ENCODE measurements around the gene VAV1. TPM values are rescaled to one million over a fixed set of nuclear protein-coding genes. Genes with fewer than 3 reads are reported as not detected.

Gene VAV1
- total RNA-seq, 1 donor from 2014 or later, result 3.1 TPM

DNA sequence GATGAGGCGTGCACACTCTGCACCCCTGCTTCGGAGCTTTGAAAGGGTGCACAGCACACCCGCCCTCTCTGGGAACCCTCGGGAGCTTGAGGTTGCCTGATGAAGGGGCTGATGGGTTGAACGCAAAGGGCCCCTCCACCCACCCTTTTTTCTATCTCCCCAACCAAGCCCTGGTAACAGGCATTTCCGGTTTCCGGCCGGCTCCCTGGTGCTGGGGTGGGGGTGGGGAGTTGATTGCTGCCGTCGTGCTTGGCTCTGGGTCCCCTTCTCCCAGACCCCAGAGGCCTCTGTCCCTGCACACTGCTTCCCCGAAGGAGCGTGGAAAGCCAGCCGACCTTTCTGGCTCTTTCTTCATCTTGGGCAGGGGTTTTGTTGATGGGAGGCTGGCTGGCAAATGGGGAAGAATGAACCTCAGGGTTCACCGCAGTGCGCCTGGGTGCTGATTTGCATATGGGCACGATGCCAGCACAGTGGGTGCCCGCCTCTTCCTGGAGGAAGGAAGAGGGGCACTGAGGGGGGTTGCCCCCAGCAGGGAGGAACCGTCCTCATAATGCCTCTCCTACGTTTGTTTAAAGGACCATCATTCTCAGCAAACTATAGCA is 29.1 kb downstream of the VAV1 start:
- intact Hi-C loops (cut with DNase I), result no loop called here
- ATAC-seq, result peak; percentile 85
- peak; percentile 89 for DNase-seq (ENCODE audit: missing footprints)

DNA sequence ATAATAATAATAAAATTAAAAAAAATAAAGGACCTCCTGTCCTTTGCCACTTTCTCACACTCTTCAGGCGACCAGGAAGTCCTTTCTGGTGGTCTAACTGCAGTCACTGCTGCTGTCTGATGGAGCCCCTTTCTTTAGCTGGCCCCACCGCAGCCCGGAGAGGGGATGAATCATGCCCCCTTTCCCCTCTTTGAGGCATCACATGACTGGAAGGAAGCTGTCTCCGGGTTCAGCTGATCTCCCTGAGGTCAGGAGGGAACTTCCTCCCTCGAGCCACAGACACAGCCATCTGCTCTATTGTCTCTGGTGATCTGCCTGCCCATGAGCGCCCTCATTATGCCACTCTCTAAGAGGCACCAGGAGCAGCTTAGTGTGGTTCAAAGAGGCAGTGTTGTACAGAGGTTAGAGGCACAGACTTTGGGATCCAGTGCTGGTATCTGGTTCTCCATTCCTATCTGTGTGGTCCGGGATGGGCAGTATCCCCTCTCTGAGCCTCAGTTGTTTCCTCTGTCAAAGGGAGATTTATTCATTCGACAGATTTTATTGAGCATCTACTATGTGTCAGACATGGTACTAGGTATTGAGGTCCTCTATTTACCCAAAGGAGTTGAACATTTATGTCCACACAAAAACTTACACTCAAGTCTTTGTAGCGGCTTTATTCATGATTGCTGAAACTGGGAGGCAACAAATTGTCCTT is 30.0 kb downstream of the VAV1 start:
- ATAC-seq (peak; percentile 81), DNase-seq (ENCODE audit: missing footprints) (no peak)
- intact Hi-C loops (cut with DNase I), result no loop called here

DNA sequence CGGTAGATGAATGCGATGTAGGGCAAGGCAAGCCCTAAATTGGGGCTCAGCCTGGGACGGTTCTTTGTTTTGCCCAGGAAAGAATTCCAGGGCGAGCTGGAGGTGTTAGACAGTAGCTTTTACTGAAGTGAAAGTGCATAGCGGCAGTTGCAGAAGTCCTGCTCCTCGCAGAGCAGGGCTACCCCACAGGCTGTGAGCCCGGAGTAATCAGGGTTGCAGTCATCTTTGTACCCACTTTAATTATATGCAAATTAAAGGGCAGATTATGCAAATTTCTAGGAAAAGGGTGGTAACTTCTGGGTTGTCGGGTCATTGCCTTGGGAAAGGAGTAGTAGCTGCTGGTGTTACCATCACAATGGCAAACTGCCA is 30.5 kb downstream of the VAV1 start:
- intact Hi-C loops (cut with DNase I), result no loop called here
- ATAC-seq, result no peak

DNA sequence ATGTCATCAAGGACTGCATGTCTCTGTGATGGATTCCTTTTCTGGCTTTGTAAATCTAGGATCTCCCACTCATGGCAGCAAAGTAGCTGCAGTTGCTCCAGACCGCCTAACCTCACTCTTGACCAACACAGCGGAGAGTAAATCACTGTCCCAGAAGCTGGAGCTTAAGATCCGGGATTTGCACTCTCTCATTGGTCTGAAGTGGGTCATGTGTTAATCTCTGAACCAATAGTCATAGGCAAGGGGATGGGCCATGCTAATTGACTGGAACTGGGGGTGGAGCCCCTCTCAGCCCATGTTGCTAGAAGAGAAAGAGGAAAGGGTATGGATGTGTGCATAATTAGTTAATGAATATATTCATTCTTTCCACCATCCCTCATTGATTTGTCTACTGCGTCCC is 34.0 kb downstream of the VAV1 start:
- intact Hi-C loops (cut with DNase I), result no loop called here
- ATAC-seq, result no peak
- no peak for DNase-seq (ENCODE audit: missing footprints)

More for the DNA sequence above, 30.5 kb downstream of the VAV1 start:
- DNase-seq (ENCODE audit: missing footprints), result no peak

DNA sequence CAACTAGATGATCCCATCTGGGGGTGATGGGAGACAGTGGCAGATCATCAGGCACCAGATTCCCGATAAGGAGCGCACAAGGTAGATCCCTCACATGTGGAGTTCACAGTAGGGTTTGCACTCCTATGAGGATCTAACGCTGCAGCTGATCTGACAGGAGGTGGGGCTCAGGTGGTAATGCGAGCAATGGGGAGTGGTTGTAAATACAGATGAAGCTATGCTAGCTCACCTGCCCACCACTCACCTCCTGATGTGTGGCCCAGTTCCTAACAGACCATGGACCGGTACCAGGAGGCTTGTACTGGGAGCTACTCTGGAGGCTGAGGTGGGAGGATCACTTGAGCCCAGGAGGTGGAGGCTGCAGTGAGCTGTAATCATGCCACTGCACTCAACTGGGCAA is 34.8 kb downstream of the VAV1 start:
- intact Hi-C loops (cut with DNase I), result no loop called here
- ATAC-seq (no peak), DNase-seq (ENCODE audit: missing footprints) (no peak)

DNA sequence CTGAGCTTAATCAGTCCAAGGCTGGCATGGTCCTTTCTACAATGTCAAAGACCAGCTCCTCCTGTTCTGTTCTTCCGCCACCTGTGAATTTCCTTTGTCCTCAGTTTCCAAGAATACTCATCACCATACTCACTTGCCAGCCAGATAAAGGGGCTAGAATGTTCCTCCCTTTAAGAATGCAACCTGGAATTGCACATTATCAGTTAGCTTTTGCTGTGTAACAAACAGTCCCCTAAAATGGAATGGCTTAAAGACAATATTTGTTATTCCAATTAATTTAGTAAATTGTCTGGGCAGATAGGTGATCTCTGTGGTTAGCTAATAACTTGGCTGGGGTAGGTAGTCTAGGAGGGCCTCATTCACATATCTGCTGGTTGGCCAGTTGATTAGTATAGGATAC is 36.0 kb downstream of the VAV1 start:
- DNase-seq (ENCODE audit: missing footprints) (no peak), ATAC-seq (no peak)
- intact Hi-C loops (cut with DNase I), result no loop called here

DNA sequence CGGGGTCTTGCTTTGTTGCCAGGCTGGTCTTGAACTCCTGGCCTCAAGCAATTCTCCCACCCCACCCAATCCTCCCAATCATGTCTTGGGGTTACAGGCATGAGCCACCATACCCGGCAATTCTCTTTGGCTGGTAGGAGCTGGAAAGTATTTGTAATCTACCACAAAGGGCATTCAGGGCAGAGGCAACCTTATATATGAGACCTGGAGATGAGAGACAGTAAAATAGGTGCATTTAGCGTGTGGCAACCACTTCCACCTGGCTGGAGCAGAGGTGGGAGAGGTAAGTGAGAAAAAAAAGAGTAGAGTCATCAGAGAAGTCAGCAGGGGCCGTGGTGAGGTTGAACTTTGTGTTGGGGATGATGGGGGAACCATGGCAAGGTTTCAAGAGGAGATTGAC is 36.8 kb downstream of the VAV1 start:
- intact Hi-C loops (cut with DNase I), result no loop called here
- no peak for ATAC-seq
- DNase-seq (ENCODE audit: missing footprints), result no peak

DNA sequence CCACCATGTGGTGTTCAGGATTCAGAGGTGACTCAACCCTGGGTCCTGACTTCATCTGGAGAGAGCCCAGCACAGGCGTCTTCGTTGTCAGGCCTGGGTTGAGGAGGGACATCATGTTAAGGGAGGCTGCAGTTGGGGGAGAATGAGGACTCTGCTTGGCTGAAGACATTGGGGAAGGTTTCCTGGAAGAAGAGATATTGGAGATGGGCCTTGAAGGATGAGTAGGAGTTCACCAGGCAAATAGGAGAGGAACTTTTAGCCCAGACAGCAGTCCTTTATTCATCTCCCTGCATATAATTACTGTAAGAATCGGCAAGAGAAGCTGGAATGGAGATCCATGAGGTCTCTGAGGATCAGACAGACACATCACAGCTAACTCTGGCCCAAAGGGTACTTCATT is 38.9 kb downstream of the VAV1 start:
- no peak for ATAC-seq
- DNase-seq (ENCODE audit: missing footprints), result no peak
- intact Hi-C loops (cut with DNase I), result no loop called here

DNA sequence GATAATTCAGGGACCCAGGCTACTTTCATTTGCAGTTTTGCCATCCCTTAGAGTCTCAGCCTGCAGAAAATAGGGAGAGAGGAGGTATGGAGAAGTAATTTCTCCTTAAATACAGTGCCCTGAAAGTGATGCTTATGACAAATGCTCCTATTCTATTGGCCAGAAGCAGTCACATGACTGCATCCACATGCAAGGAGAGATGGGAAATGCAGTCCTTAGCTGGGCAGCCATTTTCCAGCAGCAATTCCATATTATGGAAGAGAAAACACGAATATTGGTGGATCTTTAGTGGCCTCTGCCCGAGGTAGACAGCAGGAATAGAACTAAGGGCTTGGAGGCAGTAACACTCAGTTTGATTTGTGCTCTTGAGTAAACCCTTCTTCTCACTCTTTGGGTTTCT is 39.4 kb downstream of the VAV1 start:
- intact Hi-C loops (cut with DNase I), result no loop called here
- DNase-seq (ENCODE audit: missing footprints) (no peak), ATAC-seq (no peak)

DNA sequence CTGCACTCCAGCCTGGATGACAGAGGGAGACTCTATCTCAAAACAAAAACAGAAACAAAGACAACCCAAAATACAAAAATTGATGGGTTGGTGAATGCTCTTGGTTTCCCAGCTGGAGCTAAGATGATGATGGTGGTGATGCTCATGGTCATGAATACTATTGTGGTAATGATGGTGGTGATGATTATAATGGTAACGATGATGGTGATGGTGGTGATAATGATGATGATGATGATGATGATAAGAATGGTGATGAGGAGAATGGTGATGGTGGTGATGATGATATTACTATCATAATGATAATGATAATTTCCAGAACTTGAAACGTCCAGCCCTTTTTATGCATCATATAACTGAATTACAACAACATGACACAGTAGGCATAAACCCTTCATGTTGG is 40.1 kb downstream of the VAV1 start:
- ATAC-seq (no peak), DNase-seq (ENCODE audit: missing footprints) (no peak)
- intact Hi-C loops (cut with DNase I), result no loop called here

DNA sequence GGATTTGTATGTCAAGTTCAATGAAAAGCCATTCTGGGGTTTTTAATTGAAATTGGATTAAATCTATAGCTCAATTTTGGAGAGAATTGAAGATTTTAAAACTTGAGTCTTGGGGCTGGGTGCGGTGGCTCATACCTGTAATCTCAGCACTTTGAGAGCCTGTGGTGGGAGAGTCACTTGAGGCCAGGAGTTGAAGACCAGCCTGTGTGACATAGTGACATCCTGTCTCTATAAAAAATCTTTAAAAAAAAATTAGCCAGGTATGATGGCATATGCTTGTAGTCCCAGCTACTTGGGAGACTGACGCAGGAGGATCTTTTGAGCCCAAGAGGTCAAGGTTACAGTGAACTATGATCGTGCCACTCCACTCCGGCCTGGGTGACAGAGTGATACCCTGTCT is 41.2 kb downstream of the VAV1 start:
- intact Hi-C loops (cut with DNase I), result no loop called here
- no peak for ATAC-seq

DNA sequence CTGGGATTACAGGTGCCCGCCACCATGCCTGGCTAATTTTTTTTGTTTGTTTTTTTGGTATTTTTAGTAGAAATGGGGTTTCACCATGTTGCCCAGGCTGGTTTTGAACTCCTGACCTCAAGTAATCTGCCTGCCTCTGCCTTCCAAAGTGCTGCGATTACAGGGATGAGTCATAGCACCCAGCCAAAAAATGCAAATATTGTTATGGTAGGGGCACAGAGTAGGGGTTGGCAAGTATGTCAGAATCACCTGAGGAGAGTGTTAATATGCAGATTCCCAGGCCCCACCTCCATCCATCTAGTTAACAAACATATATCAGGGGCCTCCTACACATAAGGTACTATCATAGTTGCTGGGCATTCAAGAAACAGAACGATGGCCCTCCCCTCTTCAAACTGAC is 44.7 kb downstream of the VAV1 start:
- ATAC-seq, result no peak
- DNase-seq (ENCODE audit: missing footprints), result no peak
- intact Hi-C loops (cut with DNase I), result no loop called here

More for the DNA sequence above, 41.2 kb downstream of the VAV1 start:
- no peak for DNase-seq (ENCODE audit: missing footprints)

DNA sequence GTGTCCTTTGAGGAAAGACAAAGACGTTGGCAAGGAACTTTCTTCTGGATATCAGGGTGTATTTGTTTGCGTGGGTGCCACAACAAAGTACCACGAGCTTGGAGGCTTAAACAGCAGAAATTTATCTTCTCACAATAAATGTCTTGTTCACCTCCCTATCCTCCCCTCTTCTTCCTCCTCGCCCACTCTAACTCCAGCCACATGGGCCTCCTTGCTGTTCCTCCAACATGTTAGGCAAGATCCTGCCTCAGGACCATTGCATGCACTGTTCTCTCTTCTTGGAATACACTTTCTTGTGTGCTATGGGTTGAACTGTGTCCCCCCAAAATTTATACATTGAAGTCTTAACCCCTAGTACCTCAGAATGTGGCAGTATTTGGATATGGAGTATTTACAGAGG is 45.7 kb downstream of the VAV1 start:
- intact Hi-C loops (cut with DNase I), result no loop called here
- ATAC-seq (no peak), DNase-seq (ENCODE audit: missing footprints) (no peak)

DNA sequence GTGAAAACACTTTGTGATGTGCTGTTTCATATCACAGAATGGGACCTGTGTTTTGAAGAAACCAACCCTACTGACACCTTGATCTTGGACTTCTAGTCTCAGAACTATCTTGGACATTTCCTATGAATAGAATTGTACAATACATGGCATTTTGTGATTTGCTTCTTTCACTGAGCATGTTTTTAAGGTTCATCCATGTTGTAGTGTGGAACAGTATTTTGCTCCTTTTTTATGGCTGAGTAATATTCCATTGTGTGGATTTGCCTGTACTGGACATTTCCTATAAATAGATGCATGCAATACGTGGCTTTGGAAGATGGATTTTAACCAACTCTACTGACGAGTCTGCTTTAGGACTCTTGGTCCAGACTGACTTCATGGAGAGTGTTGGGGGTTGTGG is 46.8 kb downstream of the VAV1 start:
- DNase-seq (ENCODE audit: missing footprints) (no peak), ATAC-seq (no peak)
- intact Hi-C loops (cut with DNase I), result no loop called here

DNA sequence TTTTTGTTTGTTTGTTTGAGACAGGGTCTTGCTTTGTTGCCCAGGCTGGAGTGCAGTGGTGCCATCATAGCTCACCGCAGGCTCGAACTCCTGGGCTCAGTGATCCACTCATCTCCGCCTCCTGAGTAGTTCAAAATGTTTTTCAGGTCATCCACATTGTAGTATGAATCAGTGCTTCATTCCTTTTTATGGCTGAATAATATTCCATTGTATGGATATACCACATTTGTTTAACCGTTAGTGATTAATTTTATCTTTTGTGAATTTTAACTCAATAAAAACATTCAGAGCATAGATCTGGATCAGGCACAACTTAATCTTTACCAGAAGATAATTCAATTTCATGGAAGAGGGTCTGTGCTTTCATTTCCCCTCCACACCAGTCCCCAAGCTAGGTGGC is 47.7 kb downstream of the VAV1 start:
- DNase-seq (ENCODE audit: missing footprints) (no peak), ATAC-seq (no peak)
- intact Hi-C loops (cut with DNase I), result no loop called here

DNA sequence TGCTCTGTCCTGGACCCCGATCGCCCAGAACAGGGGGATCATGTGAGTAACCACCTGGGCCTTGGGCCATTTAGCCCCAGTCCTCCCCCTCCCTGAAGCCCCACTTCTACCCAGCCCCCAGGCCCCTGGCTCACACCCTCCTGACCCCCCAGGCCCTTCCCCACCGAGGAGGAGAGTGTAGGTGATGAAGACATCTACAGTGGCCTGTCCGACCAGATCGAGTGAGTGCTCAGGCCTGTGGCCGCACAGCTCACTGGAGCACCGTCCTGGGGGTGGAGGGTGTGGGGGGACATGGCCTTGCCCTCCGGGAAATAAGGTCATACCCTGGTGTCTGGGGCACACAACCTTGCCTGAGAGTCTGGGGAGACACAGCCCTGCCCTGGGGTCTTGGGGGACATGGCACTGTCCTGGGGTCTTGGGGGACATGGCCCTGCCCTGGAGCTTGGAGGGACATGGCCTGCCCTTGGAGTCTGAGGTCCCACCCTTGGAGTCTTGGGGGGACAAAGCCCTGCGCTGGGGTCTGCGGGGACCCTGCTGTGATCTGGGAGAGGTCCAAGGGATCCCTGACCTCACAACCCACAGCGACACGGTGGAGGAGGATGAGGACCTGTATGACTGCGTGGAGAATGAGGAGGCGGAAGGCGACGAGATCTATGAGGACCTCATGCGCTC is 49.3 kb downstream of the VAV1 start:
- DNase-seq (ENCODE audit: missing footprints) (no peak), ATAC-seq (no peak)
- intact Hi-C loops (cut with DNase I), result no loop called here

DNA sequence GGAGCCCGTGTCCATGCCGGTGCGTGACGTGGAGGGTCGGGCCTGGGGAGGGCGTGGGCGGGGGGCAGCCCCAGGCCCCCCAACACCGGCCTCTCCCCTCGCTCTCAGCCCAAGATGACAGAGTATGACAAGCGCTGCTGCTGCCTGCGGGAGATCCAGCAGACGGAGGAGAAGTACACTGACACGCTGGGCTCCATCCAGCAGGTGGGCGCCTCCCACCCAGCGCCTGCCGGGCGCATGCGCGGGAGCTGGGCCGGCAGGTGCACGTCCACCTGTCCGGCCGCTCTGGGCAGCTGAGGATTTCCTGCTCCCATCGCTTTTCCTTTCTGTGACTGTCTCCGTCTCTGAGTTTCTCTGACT is 49.8 kb downstream of the VAV1 start:
- no peak for ATAC-seq
- intact Hi-C loops (cut with DNase I), result no loop called here
- DNase-seq (ENCODE audit: missing footprints), result no peak

DNA sequence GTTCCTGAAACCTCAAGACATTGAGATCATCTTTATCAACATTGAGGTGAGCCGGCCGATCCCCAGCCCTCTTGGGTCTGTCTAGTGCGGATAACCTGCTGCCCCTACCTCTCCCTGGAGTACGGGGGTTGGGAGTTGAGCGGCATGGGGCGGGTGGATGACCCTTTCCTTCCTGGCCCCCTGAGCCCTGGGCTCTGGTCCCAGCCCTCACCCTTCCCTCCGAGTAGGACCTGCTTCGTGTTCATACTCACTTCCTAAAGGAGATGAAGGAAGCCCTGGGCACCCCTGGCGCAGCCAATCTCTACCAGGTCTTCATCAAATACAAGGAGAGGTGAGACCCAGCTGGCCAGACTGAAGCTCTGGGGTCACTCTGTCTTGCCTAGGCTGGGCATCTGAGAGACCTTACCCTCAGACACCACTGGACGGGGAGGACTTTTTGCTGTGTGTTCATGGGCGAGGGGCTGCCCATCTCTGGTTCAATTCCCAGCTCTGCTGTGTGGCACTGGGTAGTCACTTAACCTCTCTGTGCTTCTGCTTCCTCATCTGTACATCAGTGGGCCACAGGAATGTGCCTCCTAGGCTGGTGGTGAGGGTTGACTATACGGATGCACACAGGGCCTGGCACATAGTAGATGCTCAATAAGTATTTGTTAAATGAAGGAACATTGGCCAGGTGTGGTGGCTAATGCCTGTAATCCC is 52.7 kb downstream of the VAV1 start:
- intact Hi-C loops (cut with DNase I), result no loop called here
- no peak for ATAC-seq
- DNase-seq (ENCODE audit: missing footprints), result no peak

DNA sequence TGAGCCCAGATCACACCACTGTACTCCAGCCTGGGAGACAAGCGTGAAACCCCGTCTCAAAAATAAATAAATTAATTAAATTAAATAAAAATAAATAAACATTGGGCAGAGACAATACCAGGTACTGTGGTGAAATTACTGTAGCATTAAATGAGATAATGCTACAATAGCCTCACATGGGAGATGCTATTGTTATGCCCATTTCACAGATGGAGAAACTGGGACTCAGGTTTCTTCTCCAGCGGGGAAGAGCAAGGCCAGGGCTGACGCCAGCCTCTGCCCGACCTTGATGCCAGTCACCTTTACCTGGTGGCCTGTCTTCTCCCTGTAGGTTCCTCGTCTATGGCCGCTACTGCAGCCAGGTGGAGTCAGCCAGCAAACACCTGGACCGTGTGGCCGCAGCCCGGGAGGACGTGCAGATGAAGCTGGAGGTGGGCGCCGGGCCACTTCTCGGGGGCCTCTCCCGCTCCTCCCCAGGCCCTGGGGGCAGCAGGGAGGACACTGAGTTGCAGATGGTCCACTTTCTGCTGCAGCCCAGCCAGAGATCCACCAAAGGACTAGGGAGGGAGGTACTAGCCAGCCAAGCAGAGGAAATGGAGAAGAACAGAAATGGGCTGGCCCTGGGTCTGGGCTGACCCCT is 53.9 kb downstream of the VAV1 start:
- intact Hi-C loops (cut with DNase I), result no loop called here
- DNase-seq (ENCODE audit: missing footprints), result no peak
- ATAC-seq, result no peak

DNA sequence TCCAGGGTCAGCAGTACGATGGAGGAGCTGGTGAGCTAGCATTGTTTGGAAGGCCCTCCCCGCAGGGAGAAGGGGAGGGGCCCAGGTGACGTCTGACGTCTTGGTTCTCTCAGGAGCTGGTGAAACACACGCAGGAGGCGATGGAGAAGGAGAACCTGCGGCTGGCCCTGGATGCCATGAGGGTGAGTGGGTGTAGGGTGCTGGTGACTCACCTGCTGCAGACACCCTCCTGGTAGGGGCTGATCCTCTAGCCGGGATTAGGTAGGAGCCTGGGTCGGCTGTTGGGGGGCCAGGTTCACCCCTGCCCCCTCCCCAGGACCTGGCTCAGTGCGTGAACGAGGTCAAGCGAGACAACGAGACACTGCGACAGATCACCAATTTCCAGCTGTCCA is 55.8 kb downstream of the VAV1 start:
- no peak for ATAC-seq
- intact Hi-C loops (cut with DNase I), result no loop called here

More for the DNA sequence above, 55.8 kb downstream of the VAV1 start:
- DNase-seq (ENCODE audit: missing footprints), result no peak
